CD4-positive, alpha-beta T cell treated with Interleukin-4 for 1 hour (primary cell): ENCODE data around the gene PCAT7.
A peak's percentile ranks its signal among the peaks of the same experiment; 100 is the strongest.

Experiments
- DNase-seq, 2 donors: peaks; one replicate each; pipeline ENCODE4 v3.0.0-alpha.2; 2020 to 2022

PCAT7 gene

DNA sequence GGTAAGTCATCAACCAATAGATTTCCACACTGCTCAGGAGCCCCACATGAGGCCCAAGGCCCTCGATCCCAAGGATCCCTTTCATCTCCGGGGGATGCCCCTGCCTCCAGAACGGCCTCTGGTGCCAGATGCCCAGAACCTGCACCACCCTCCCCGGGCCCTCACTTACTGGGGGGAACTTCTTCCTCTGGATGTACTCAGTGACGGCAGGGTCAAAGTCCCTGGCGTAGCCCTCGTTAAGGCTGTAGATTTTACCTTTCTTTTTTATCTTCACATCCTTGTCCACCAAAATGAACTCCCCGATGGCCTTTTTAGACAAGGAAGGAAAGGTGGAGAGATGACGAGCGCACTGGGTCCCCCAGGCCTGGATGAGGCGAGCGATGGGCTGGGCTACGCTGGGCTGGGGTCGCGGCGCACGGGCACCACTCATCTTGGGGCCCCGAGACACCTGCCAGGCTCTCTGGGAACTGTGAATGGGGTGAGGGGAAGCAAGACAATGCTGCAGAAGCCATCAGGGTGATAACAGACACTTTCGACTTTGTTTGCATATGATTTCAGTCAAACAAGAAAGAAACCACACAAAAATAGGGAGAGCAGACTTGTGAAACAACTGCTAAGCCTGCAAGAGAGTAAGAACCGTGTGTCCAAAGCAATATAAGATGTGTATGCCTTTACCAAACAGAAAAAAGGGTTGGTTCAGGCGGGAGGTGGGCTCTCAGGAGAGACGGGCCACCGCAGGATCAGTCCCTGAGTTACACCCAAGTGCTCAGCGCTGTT lies 52.0 kb downstream of the PCAT7 start:
- DNase-seq: no peak

DNA sequence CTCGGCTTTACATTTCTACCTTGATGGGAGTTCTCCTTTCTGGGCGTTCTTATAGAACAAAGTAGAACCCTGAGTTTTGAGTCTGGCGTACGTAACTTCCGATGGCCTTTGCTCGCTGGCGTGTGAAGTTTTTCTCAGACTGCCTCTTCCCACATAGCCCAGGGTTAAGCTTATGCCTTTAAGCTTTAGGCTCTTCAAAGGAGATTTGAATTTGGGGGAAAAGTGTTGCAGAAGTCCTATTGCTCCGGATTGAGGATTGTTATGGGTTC lies 52.5 kb downstream of the PCAT7 start:
- DNase-seq: no peak

DNA sequence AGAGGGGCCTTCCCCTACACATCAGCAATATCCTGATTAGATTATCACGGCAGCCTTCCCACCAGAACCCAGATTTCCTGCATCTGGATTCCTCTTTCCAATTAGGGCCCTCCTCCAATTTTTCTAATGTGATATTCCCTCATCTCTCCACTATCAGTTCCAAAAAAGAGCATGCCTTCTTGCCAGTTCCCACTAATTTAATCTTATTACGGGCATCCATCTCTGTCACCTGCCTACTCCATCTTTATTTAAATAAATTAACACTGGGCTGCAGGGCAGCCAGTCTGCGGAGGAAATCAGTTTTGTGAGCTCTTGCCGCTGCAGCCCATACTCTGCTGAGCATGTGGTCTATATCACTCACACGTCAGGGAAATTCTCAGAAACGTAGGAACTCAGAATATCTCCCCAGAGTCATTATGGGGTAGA lies 55.3 kb downstream of the PCAT7 start:
- no peak for DNase-seq

DNA sequence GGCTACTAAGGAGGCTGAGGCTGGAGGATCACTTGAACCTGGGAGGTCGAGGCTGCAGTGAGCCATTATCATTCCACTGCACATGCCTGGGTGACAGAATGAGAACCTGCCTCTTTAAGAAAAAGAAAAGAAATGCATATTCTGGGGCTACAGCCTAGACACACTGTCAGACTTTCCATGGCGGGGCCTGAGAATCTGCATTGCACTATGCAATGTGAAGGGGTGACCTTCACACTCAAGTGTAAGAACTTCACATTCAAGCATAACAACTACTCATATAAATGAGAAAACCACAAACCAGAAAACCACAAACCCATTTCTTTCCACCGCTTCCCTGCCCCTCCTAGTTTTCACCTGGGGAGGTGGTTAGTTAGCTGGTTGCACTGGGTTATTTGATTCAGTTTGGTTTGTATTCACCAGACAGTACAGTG lies 56.8 kb downstream of the PCAT7 start:
- DNase-seq: peak in 1 of 2 donors; percentile 2

DNA sequence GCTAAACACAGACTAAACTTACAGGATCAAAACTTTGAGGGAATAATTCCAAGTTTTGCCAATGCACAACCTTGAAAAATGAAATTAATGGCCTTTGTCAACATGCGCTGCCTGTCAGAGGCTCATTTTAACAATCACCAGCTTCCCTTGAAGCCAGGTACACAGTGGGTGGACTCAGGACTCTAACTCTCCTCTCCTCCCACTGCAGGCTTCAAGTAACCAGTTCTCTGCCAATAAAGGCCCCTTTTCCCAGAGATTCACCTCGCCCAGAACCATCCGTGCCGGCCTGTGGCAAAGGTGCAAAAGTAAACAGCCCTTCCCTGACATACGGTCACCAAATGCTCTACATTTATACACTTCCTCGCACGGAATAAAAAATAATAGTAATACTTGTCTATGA lies 57.2 kb downstream of the PCAT7 start:
- DNase-seq: no peak

DNA sequence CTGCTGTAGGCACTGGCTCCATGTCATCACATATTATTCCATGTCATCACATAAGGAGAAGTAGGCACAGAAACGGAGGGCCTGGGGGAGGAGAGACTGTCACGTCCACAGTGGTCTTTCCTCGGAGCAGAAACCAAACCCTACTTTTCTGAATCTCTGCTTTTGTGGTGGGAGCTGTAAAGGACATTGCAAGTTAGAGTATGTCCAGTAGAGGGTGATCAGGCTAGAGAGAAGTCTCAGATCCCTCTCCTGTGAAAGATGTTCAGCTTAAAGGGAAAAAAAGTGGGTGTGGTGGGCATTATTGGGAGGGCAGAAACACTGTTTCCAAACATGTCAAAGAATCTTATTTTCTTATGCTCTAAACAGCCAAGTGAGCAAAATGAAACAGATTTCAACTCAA lies 58.1 kb downstream of the PCAT7 start:
- no peak for DNase-seq

DNA sequence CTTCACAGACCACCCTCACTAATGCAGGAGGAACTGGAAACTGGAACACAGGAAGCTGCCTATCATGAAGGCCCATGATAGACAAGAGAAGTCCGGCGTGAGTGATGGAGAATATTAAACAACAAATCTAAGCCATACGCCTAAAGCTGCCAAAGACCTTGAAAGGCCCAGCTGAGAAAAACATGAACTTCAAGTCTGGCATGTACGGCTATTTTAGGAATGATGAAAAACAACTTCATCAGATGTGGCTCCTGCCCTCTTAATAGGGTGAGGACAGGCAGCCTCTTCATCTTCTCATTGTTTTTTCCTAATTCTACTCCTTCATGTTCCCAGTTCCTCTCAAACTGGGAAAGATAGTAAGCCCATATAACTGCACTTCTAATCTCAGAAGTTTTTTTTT lies 64.1 kb downstream of the PCAT7 start:
- no peak for DNase-seq
